Mammary epithelial cell (primary cell): Measurements from ENCODE around the gene ADGRD1.

Source experiments
- CTCF ChIP-seq, 2 donors: IDR thresholded peaks in 1 of 2; conservative IDR thresholded peaks in 1 of 2; 2 replicates each; pipeline ENCODE4 v1.5.1; 2011 to 2012; ENCODE audit warnings: inconsistent platforms in 2 of 2, low read length in 2 of 2, mild to moderate bottlenecking in 2 of 2, control low read depth in 1 of 2, low read depth in 1 of 2; ENCODE audit not compliant: insufficient read depth in 1 of 2; ENCODE audit errors: extremely low read depth in 1 of 2
- EZH2 ChIP-seq: IDR thresholded peaks from 2 replicates; pipeline ENCODE4 v1.6.1; 2012; ENCODE audit warnings: low read length, inconsistent platforms, borderline replicate concordance

DNA sequence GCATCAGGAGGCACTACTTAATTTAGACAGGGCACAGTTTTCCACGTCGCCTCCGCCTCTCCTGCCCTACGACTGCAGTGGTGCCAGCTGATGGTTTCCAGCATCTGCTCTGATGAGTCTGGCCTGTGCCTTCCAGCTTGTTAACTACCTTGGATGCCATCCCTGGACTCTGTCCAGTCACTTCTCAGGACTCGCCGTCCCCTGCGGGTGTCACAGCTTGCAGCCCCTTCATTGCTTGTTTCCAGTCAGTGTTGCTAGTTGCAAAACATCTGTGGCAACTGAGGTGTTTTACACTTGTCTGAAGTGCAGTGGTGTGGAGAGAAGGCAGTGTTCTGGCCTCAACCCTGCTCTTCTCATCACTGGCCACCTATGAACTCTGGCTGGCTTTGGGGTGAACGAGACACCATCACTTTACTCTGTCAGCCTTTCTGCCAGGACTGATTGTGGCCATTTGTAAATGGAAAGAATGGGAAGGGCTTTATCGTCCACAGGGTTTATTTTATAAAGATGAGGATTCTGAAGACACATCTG is 8.3 kb downstream of the ADGRD1 start:
- TF ChIP-seq CTCF (conservative IDR thresholded peaks at IDR 0.05 in 1 of 2, IDR thresholded peaks at IDR 0.05 in 1 of 2; ENCODE audit: extremely low read depth in 1 of 2, insufficient read depth in 1 of 2, low read depth in 1 of 2, low read length in 2 of 2), result no peak
- no peak for TF ChIP-seq EZH2
